Sigmoid colon (tissue), 7 donors: ENCODE data around the gene IL4I1. TPM values are rescaled to one million over a fixed set of nuclear protein-coding genes. Genes with fewer than 3 reads are reported as not detected.

ENCODE experiments used
- DNase-seq: peaks from one replicate; pipeline ENCODE4 v3.0.0-alpha.2; 2019
- H3K27ac ChIP-seq, 4 donors: fragments of 200-600 bp; sonication (generic); one replicate each; pipeline ENCODE4 v1.5.1; 2016 to 2019; ENCODE audit warnings: mild to moderate bottlenecking in 1 of 4
- H3K27me3 ChIP-seq, 3 donors: fragments of 200-600 bp; sonication (generic); one replicate each; pipeline ENCODE4 v1.5.1; 2019; ENCODE audit warnings: mild to moderate bottlenecking in 1 of 3
- H3K36me3 ChIP-seq, 4 donors: fragments of 200-600 bp; sonication (generic); one replicate each; pipeline ENCODE4 v1.5.1; 2016 to 2019
- H3K4me1 ChIP-seq, 4 donors: fragments of 200-600 bp; sonication (generic); one replicate each; pipeline ENCODE4 v1.5.1; 2017 to 2019
- H3K4me3 ChIP-seq, 4 donors: fragments of 200-600 bp; sonication (generic); one replicate each; pipeline ENCODE4 v1.5.1; 2017 to 2019; ENCODE audit warnings: mild to moderate bottlenecking in 2 of 4, moderate library complexity in 1 of 4
- H3K9me3 ChIP-seq, 4 donors: fragments of 200-600 bp in 3 of 4; sonication (generic) in 3 of 4; one replicate each; pipeline versions ENCODE4 v1.5.1 to v1.6.1; 2013 to 2019
- EP300 ChIP-seq, 4 donors: sonication (generic); formaldehyde crosslinking; IDR thresholded peaks; one replicate each; pipeline ENCODE4 v1.6.1; 2017; ENCODE audit warnings: antibody characterized with exemption in 4 of 4
- POLR2A ChIP-seq, 2 donors: fragments of 450-650 bp; IDR thresholded peaks; one replicate each; pipeline ENCODE4 v1.6.1; 2016; ENCODE audit warnings: antibody characterized with exemption in 2 of 2, mild to moderate bottlenecking in 2 of 2, moderate library complexity in 2 of 2
- POLR2AphosphoS5 ChIP-seq, 4 donors: sonication (generic); formaldehyde crosslinking; IDR thresholded peaks; one replicate each; pipeline ENCODE4 v1.6.1; 2017; ENCODE audit warnings: antibody characterized with exemption in 4 of 4
- WGBS, 2 donors: extraction: QIAGEN DNeasy Blood & Tissue Kit; methylation state at CpG; one replicate each; pipeline ENCODE4 v1.1.7; 2013; 5-methylcytosine and 5-hydroxymethylcytosine counted together
- intact Hi-C: fragments of 100-400 bp; cut with DNase I; formaldehyde crosslinking; loops from one replicate; pipeline ENCODE4 v1.15.1; 2023
- polyA plus RNA-seq, 3 donors: library from polyadenylated mRNA; stranded (reverse); fragments of 200-250 nt; gene quantifications; one replicate each; pipeline ENCODE4 v1.2.3, GENCODE V29; 2013
- total RNA-seq, 4 donors: library from RNA; depleted of rRNA; stranded (reverse); fragments of >200 nt; gene quantifications; one replicate each; pipeline ENCODE4 v1.1.0, GENCODE V29; 2016
- TF ChIP-seq, protein P1 (sequence below), 4 experiments: fragments of 450-650 bp in 3 of 4; fragments of 200-600 bp in 1 of 4; IDR thresholded peaks; one replicate each; pipeline ENCODE4 v1.5.1; 2016 to 2019; ENCODE audit warnings: antibody characterized with exemption in 4 of 4, mild to moderate bottlenecking in 3 of 4, moderate library complexity in 2 of 4
- donor health status: healthy with polysubstance abuse.
- donor health status: Bipolar disorder and iron deficiency.
- donor health status: healthy.

IL4I1 gene
- total and polyA plus RNA-seq, 7 donors: 0.28 to 6.8 (median 0.66) TPM

- TF ChIP-seq POLR2A (IDR thresholded peaks at IDR 0.05): no peak
- TF ChIP-seq, protein P1, sequence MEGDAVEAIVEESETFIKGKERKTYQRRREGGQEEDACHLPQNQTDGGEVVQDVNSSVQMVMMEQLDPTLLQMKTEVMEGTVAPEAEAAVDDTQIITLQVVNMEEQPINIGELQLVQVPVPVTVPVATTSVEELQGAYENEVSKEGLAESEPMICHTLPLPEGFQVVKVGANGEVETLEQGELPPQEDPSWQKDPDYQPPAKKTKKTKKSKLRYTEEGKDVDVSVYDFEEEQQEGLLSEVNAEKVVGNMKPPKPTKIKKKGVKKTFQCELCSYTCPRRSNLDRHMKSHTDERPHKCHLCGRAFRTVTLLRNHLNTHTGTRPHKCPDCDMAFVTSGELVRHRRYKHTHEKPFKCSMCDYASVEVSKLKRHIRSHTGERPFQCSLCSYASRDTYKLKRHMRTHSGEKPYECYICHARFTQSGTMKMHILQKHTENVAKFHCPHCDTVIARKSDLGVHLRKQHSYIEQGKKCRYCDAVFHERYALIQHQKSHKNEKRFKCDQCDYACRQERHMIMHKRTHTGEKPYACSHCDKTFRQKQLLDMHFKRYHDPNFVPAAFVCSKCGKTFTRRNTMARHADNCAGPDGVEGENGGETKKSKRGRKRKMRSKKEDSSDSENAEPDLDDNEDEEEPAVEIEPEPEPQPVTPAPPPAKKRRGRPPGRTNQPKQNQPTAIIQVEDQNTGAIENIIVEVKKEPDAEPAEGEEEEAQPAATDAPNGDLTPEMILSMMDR (IDR thresholded peaks at IDR 0.05): no peak
- no peak for TF ChIP-seq POLR2AphosphoS5 (IDR thresholded peaks at IDR 0.05)
- no peak for TF ChIP-seq EP300 (IDR thresholded peaks at IDR 0.05)
- Histone ChIP-seq H3K4me3 (no peak overlapping the region), H3K36me3 (peaks cover 28 to 65% (median 51%) of the 10 kb centered on the region in 4 donors), H3K27me3 (no peaks in the 10 kb centered on the region), H3K4me1 (peaks cover 0 to 44% (median 31%) of the 10 kb centered on the region in 4 donors), H3K9me3 (no peaks in the 10 kb centered on the region), H3K27ac (peak overlapping the region in 2 of 4 donors; percentile 16 to 17)
- DNase-seq: no peak
- intact Hi-C loops: no loop called here
- 84 to 86% methylated on average over 21 of the region's 21 CpGs for WGBS, 2 donors
Measured at GRCh38 chr19:49855676-49856573, 40.8 kb downstream of the IL4I1 start.

DNA sequence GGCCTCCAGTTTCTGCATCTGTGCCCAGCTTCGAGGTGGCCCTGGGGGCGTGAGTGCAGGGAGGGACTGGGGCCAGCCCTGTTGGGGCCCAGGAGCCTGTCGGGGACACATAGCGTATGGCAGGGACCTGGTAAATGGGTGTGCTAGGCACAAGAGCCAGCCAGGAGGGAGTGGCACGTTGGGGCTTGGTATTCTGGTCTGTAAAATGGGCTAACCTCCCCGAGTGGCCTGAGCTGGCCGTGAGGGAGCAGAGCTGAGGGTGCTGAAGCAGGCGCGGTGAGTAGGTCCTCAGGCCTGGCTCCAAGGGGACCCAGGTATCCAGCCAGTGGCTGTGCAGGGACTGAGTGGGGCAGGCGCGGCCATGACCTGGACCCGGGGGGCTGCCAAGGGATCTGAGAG lies 41.4 kb downstream of the IL4I1 start:
- peaks cover 23 to 58% (median 50%) of the 10 kb centered on the region in 4 donors for H3K36me3 ChIP-seq
- intact Hi-C loops: no loop called here
- no peak for DNase-seq
- H3K4me3 ChIP-seq: no peak overlapping the region
- WGBS, 2 donors: 84 to 90% methylated on average over 12 of the region's 12 CpGs
- no peaks in the 10 kb centered on the region for H3K9me3 ChIP-seq
- peaks cover 0 to 38% (median 28%) of the 10 kb centered on the region in 4 donors for H3K4me1 ChIP-seq
- peak overlapping the region in 1 of 4 donors; percentile 5 for H3K27ac ChIP-seq
- no peaks in the 10 kb centered on the region for H3K27me3 ChIP-seq
- no peak for TF ChIP-seq POLR2AphosphoS5 (IDR thresholded peaks at IDR 0.05)
- TF ChIP-seq, protein P1 (IDR thresholded peaks at IDR 0.05): no peak
- no peak for TF ChIP-seq EP300 (IDR thresholded peaks at IDR 0.05)
- TF ChIP-seq POLR2A (IDR thresholded peaks at IDR 0.05): no peak

- TF ChIP-seq POLR2A (IDR thresholded peaks at IDR 0.05): no peak
- TF ChIP-seq, protein P1 (IDR thresholded peaks at IDR 0.05): no peak
- no peak for TF ChIP-seq POLR2AphosphoS5 (IDR thresholded peaks at IDR 0.05)
- TF ChIP-seq EP300 (IDR thresholded peaks at IDR 0.05): no peak
- WGBS, 2 donors: 81 to 88% methylated on average over 39 of the region's 39 CpGs
- peaks cover 22 to 52% (median 44%) of the 10 kb centered on the region in 4 donors for H3K36me3 ChIP-seq
- intact Hi-C loops: no loop called here
- peak overlapping the region in 2 of 4 donors; percentile 4 to 26 for H3K27ac ChIP-seq
- no peak for DNase-seq
- H3K4me1 ChIP-seq: peaks cover 0 to 42% (median 33%) of the 10 kb centered on the region in 4 donors
- no peaks in the 10 kb centered on the region for H3K27me3 ChIP-seq
- no peaks in the 10 kb centered on the region for H3K9me3 ChIP-seq
- H3K4me3 ChIP-seq: no peak overlapping the region
Measured at GRCh38 chr19:49854378-49855263, 42.1 kb downstream of the IL4I1 start.

- H3K27ac ChIP-seq: peak overlapping the region in 3 of 4 donors; percentile 4 to 26 (median 16)
- no peaks in the 10 kb centered on the region for H3K9me3 ChIP-seq
- H3K36me3 ChIP-seq: peaks cover 22 to 47% (median 40%) of the 10 kb centered on the region in 4 donors
- peaks cover 0 to 44% (median 33%) of the 10 kb centered on the region in 4 donors for H3K4me1 ChIP-seq
- intact Hi-C loops: no loop called here
- no peak overlapping the region for H3K4me3 ChIP-seq
- TF ChIP-seq POLR2A (IDR thresholded peaks at IDR 0.05) (no peak), POLR2AphosphoS5 (IDR thresholded peaks at IDR 0.05) (no peak), EP300 (IDR thresholded peaks at IDR 0.05) (no peak)
- TF ChIP-seq, protein P1 (IDR thresholded peaks at IDR 0.05): no peak
- WGBS, 2 donors: 88 to 92% methylated on average over 10 of the region's 10 CpGs
- no peaks in the 10 kb centered on the region for H3K27me3 ChIP-seq
- DNase-seq: no peak
Measured at GRCh38 chr19:49853852-49854377, 42.8 kb downstream of the IL4I1 start.
